HG02759 (cell line): ENCODE measurements around the gene LRRFIP2.
A peak's percentile ranks its signal among the peaks of the same experiment; 100 is the strongest.

Experiments used
- ATAC-seq: cut with Tn5 transposase; IDR thresholded peaks from one replicate; pipeline ENCODE4 v1.9.1; 2021; ENCODE audit warnings: mild to moderate bottlenecking, moderate library complexity; ENCODE audit not compliant: unreplicated experiment

LRRFIP2 gene

DNA sequence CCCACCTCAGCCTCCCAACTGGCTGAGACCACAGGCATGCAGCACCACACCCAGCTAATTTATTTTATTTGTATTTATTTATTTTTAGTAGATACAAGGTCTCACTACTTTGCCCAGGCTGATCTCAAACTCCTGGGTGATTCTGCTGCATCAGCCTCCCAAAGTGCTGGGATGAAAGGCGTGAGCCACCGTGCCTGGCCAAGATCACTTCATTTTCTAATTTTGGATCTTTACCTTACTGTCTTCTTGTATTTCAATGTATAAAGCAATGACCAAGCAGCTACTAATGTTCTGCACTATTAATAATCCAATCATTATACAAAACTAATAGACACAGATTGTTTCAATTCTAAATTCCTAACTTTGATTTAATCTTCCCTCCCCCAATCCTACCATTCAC, 56.2 kb downstream of the LRRFIP2 start:
- no peak for ATAC-seq

DNA sequence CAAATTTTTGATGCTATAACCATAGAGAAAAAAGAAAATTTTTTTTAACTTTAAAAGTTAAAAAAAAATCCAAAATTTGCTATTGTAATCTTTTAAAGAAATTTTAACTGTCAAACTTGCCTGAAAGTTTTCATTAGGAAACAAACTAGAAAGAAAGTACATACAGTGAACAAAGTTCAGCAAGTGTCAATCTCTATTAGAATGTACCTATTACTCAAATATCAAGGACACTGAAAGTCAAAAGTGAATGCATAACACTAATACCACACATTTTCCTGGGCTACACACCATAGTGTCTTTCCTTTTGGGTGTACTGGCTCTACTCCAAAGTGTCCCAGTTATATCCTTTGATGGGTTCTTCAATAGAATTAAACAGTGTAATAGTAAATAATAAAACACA, 56.8 kb downstream of the LRRFIP2 start:
- ATAC-seq, result no peak

DNA sequence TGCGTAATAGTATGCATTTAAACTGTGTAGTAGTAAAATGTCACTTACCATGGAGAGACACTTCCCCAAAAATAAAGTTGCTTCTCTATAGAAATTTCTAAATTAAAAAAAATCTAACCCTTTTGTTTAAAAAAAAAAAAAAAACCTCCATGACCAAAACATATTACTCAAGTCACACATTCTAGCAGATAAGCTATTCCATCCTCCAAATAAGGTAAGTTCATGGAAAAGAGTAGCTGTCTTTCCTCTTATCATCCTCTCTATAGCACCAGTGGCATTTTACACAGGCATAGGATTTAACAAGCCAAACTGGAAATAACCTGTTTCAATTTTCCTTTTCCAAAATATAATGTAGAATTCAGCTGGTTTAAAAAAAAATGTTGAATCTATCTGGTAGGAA, 57.4 kb downstream of the LRRFIP2 start:
- no peak for ATAC-seq

DNA sequence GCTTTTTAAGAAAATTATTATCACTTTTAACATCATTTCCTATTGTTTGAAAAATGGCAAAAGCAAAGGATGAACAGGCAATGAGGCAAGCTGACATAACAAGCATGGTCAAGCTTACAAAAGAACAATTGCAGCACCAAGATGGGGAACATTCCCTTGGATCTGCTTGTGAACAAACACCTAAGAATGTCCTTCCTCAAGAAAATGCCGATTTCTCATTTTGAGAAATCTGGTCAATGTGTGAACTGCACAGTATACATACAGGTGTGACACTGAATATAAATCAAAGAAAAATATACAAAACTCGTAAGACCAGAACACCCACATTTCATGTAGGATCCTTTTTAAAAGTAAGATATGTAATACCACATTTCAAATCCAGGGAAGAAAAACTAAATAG, 58.9 kb downstream of the LRRFIP2 start:
- no peak for ATAC-seq

DNA sequence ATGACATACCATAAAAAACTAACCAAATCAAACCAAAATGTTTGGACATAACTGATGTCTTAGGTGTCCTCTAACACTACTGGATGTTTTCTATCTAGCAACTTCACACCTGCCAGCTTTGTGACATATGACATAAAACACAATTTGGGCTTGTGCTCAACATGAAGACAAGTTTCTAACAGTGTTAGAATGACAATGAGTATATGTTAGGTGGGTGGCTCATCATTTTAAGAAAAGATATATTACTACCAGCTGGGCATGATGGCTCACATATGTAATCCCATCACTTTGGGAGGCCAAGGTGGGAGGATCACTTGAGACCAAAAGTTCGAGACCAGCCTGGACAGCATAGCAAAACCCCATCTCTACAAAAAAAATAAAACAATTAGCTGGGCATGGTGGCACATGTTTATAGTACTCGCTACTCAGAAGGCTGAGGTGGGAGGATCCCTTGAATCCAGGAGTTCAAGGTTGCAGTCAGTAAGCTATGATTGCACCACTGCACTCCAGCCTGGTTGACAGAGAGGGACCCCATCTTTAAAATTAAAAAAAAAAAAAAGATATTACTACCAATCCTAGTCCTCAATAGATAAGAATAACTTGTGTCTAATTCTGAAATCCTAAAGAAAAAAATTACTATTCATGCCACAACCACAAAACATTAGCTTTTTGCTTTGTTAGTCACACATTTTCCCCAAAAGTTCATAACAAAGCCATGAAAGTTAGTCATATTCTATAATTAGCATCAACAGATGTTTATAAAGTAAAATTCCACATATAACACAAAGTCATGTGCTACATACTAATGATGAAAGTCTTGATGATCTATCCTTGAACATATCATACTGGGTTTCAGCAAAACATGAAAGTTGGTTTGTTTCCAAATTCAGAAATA, 59.9 kb downstream of the LRRFIP2 start:
- no peak for ATAC-seq

DNA sequence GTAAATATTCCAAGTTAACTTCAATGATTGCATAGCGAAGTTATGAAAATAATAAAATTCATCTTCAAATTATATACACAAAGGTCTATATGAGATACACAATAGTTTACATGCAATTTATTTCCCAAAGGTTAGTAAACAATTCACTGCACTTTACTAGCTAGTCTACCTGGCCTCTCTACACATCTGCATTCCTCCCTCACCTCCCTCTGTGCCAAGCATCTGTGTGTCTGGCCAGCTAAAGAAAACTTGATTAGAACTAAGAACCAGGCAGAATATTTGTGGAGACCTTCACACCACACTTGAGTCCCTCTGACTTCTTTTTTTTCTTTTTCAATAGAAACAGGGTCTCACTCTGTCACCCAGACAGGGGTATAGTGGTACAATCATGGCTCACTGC, 61.4 kb downstream of the LRRFIP2 start:
- no peak for ATAC-seq

DNA sequence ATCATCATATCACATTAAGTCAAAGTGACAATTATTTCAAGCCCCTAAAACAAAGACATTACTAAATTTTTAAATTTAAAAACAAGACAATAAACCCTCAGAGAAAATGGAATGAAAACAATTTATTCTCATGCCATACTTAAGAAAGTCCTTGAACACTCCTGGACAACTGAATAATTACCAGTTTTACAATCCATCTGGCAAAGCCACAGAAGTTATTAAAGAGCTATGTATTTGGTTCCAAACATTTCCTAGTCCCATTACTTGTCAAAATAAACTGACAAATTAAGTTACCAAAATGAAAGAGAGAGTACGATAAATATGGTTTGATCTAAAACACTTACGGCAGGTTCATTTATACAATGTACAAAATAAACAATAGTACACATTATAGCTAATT, 63.2 kb downstream of the LRRFIP2 start:
- ATAC-seq, result no peak

DNA sequence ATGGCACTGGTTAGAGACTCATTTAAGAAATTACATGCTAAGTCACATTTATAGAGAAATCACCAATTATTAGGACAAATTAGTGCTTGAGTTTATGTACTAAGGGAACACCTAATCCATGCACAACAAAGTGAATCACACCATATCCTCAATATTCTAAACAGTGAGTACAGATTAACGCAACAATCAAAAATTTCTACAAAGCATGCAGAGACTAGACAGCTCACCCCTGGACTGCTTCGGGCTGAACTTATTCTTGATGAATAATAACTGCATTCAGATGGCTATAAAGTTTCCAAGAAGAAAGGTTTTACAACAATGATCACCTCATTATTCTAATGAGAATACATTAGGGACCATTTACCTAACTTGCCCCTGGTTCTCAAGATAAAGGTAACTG, 66.5 kb downstream of the LRRFIP2 start:
- no peak for ATAC-seq

DNA sequence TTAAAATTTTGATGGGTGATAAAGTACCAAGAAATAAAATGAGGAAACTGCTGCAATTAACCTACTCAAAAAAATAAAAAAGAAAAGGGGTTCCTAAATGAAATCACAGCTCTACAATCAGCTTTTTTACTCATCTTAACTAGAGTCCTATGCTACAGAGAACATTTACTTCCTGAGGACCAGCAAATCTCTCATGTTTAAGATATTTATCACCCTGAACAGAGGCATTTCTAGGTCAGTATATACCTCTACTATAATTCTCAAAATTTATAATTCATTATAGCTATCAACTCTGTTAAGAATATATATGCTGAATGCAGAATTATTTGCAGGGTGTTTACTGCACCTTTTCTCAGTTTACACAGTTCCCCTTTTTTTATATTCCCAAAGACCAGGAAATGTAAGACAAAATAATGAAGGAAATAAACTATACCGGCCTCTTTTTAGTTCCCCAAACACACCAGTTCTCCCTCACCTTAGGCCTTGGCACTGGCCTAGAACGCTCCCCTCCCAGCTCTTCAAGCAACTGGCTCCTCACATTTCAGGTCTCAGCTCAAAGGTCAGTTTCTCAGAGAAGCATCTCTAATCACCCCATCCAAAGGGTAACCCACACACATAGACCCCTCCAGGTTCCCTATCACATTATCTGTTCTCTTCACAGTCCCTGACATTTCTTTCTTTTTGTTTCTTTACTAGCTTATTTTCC, 71.1 kb downstream of the LRRFIP2 start:
- no peak for ATAC-seq

DNA sequence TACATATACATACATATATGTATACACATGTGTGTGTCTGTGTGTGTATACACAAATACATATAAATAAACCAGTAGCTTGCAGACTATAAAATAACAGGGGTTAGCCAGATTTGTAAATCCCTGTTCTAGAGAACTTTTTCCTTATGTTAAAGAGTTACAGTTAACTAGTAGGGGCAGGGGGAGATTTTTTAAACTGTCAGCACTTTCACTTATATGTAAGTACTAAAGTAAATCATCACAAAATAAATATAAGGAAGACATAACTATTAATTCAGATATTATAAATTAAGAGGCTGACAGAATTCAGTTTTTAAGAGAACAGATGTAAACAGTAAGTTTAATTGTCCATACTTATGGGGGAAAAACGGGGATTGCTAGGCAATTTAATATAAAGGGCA, 74.0 kb downstream of the LRRFIP2 start:
- no peak for ATAC-seq

DNA sequence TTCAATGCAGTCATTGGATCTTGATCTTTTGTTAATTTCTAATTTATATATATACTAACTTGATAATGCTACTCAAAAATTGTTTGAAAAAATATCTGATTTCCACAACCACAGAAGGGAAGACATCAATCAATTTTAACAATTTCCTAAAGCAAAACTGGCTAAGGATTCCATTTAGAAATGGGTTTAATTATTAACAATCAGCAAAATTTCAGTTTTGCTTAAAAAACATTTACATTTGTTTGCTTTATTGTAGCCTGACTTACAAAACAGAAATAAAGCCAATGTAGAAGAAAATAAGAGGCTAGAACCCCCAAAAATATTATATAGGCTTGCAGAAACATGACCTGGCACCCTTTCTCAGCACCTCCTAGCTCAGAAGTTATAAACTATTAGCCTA, 74.9 kb downstream of the LRRFIP2 start:
- no peak for ATAC-seq

DNA sequence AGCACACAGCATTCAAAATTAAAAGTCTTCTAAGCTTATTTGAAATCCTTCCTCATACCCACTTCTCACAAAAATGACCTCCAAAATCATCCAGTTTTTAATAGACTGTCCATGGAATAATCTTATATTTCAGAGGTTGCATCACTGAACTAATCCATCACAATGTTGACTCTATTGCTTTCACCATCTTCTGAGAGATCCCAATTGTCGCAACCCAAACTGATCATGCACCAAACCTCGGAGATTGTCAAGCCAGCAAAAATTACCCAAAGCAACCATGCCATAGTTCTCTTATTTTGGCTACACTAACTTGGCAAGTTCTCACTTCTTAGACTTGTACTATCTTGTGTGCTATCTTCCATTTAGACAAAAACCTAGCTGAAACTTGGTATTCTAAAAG, 75.5 kb downstream of the LRRFIP2 start:
- no peak for ATAC-seq

DNA sequence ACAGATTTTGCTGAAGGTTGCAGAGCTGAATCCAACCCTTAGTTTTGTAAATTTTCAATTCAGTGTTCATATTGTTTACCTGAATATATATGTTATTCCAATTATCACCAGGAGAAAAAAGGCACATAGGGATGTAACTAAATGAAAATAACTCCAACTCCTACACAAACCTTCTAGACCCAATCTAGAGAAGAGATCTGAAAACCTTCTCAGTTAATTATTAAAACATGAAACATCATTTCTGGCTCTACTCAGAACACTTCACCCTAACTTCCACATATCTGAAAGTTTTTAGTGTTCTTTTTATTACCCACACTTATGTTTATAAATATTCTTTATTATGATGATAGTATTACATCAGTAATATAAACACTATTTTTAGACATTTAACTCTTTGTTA, 76.6 kb downstream of the LRRFIP2 start:
- ATAC-seq, result peak; percentile 56

DNA sequence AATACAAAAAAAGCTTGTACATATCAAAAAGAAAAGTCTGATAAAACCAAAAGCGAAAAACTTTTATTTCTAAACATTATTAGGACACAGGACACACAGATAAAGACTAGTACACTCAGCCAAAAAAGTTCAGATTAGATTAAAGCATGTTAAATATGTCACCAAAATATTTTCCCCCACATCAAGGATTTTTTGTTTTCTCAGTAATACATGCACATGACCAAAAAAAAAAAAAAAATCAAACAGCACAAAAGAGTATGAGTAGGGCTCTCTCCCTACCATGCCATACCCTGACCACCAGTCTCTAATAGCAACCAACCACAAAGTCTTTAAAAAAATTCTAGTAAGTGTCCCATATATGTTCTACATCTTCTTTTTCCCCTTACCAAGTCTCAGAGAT, 77.4 kb downstream of the LRRFIP2 start:
- ATAC-seq, result peak; percentile 45

DNA sequence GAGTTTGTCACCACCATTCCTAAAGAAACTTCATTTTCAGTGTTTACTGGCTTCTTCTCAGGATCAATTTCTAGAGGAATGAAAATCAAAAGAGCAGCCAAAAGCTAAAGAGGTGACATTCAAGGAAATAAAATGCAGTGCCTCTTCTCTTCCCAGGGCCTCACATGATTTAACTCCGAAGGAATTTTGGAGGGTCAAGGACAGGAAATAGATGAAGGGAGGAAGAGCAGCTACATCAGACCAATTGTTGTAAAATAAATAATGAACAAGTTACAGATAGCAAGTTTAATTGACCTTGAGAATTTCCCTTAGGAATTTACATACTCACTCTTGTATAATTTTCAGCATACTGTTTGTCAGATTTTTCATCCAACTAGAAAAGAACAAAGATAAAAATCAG, 78.1 kb downstream of the LRRFIP2 start:
- no peak for ATAC-seq

DNA sequence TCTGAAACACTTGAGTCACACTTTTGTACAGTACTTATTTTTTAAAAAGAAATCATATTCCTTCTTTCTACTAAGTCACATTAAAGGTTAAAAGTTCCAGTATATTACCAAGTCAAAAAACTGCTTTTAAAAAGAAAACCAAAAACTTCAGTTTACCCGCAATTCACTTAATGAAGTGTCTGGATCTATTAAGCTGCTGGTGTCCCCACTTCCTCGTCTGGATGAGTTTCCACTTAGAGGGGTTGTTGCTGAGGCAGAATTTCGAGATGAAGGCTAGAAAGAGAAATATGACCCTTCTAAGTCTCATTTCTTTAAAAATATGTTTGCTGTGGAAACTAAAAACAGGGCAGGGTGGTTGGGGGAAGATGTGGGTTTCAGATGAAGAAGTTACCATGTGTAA, 79.7 kb downstream of the LRRFIP2 start:
- no peak for ATAC-seq

DNA sequence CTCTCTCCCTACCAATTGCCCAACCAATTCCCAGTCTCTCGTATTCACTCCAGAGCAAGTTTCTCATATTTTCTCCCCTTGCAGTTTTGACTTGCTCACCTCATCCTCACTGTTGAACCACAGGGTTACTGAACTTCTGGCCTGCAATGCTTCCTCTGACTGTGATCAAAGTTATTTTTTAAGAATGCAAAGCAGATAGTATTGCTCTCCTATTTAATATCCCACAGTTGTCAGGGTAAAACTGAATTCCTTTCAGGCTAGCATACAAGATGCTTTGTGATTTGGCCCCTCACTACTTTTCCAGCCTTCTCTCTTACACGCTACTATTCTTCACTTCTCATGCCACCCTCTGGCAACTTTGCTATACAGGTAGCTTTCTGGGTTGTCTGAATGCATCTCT, 80.9 kb downstream of the LRRFIP2 start:
- no peak for ATAC-seq

DNA sequence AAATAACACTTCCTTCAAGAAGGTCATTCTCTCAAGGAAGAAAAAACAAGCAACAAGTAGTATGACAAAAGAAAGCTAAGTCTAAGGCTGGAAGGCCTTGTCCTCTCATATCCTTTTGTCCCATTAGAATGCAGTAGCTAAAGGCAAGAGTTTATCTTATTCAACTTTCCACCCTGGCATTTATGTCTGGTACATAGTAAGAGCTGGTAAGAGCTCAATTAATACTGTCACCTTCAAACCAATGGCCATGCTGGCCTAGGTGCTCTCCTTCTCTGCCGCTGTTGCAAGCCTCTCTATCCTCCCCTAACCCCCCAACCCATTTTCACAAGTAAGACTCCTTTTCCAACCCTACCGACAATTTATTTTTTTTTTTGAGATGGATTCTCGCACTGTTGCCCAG, 81.9 kb downstream of the LRRFIP2 start:
- ATAC-seq, result no peak

DNA sequence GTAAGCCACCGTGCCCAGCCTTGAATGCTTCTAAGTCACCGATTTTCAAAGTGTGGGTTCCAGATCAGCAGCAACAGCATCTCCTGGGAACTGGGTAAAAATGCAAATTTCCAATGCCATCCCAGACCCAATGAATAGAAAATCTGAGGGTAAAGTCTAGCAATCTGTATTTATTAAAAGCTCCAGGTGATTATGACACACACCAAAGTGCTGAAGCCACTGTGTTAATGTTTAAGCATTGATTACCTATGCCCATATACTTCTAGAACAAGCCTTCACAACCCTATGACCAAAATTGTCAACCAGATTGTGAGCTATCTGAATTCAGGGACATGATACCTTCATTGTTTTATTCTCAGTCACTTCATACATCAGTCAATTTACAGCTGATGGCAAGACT, 86.5 kb downstream of the LRRFIP2 start:
- ATAC-seq, result no peak

DNA sequence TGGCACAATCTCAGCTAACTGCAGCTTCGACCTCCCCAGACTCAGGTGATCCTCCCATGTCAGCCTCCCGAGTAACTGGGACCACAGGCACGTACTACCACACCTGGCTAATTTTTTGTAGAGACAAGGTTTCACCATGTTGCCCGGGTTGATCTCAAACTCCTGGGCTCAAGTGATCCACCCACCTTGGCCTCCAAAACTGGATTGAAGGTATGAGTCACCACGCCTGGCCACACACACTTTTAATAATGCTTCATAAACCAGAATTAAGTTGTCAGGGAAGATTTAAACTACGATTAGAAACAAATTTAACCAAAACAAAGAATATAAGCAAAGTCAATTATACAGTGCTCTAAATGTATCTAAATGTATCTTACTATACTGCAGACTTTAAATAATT, 87.5 kb downstream of the LRRFIP2 start:
- ATAC-seq, result no peak

DNA sequence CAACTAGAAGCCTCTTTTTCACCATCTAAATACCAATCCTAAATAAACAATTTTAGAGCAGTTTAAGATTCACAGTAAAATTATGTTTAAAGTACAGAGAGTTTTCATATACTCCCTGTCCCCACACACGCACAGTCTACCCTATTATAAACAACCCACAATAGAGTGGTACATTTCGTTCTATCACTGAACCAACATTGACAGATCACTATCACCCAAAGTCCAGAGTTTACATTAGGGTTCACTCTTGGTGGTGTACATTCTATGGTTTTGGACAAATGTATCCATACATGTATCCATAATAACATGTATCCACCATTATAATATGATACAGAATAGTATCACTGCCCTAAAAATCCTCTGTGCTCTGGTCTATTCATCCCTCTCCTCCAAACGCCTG, 92.1 kb downstream of the LRRFIP2 start:
- no peak for ATAC-seq

DNA sequence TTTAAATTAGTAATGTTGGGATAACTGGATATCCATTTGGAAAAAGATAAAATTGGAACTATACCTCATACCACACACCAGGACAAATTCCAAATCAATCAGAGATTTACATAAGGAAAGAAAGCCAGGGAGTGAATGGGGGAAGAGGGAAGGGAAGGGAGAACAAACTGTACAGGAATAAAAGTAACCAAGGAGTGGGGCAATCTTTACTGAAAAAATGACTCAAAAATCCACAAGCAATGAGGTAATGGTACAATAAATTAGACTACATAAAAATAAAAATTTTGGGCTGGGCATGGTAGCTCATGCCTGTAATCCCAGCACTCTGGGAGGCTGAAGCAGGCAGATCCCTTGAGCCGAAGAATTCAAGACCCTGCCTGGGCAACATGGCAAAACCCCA, 98.4 kb downstream of the LRRFIP2 start:
- no peak for ATAC-seq
